B cell (primary cell): ENCODE data around the gene RPL32. TPM values are rescaled to one million over a fixed set of nuclear protein-coding genes. Genes with fewer than 3 reads are reported as not detected.

Experiments
- ATAC-seq: fragments of 200-7000 bp; cut with Tn5 transposase; one replicate; pipeline ENCODE4 v1.10.0; 2021; ENCODE audit warnings: low read depth, mild to moderate bottlenecking, moderate number of reproducible peaks, moderate library complexity
- CTCF ChIA-PET: fragments of 350-600 bp; sonication (Branson Sonifier 250); formaldehyde crosslinking; loops from one replicate; lab custom pipeline; 2021; ENCODE audit warnings: antibody characterized with exemption, inconsistent platforms; lab: Charles Lee
- POLR2A ChIA-PET: fragments of 350-600 bp; sonication (Branson Sonifier 250); formaldehyde crosslinking; loops from one replicate; lab custom pipeline; 2021; ENCODE audit warnings: antibody characterized with exemption; lab: Charles Lee
- DNase-seq: peaks from one replicate; pipeline ENCODE4 v3.0.0; 2013
- H2AFZ ChIP-seq: 2 replicates; pipeline ENCODE4 v1.6.1; 2012; ENCODE audit warnings: mild to moderate bottlenecking, low read depth, low read length; ENCODE audit not compliant: insufficient read depth, poor library complexity, severe bottlenecking
- H3K27ac ChIP-seq, 2 donors: 1 replicate in 1 of 2; 2 replicates in 1 of 2; pipeline ENCODE4 v1.5.1; 2012 to 2013; ENCODE audit warnings: low read length in 2 of 2, mild to moderate bottlenecking in 2 of 2, moderate library complexity in 1 of 2
- H3K27me3 ChIP-seq, 4 experiments: fragments of 200-600 bp in 1 of 4; sonication (generic) in 1 of 4; replicated peaks in 1 of 4; 1 replicate in 2 of 4; 2 replicates in 2 of 4; pipeline versions ENCODE4 v1.6.1 to v1.7.0; 2013 to 2016; ENCODE audit warnings: low read length in 3 of 4, mild to moderate bottlenecking in 2 of 4, mixed read lengths in 1 of 4, moderate library complexity in 1 of 4; ENCODE audit not compliant: insufficient read depth in 4 of 4, control insufficient read depth in 3 of 4; ENCODE audit errors: control extremely low read depth in 1 of 4
- H3K36me3 ChIP-seq, 2 experiments: replicated peaks in 1 of 2; 1 replicate in 1 of 2; 2 replicates in 1 of 2; pipeline versions ENCODE4 v1.6.1 to v1.7.1; 2013; ENCODE audit warnings: low read length in 1 of 2; ENCODE audit not compliant: insufficient read depth in 2 of 2, control insufficient read depth in 1 of 2; ENCODE audit errors: control extremely low read depth in 1 of 2, extremely low read depth in 1 of 2
- H3K4me1 ChIP-seq, 2 donors: fragments of 200-600 bp in 1 of 2; sonication (generic) in 1 of 2; 1 replicate in 1 of 2; 2 replicates in 1 of 2; pipeline versions ENCODE4 v1.5.1 to v1.6.1; 2013 to 2017; ENCODE audit warnings: low read length in 2 of 2; ENCODE audit not compliant: control insufficient read depth in 2 of 2, insufficient read depth in 2 of 2
- H3K4me2 ChIP-seq: replicated peaks from 2 replicates; pipeline ENCODE3; 2012; ENCODE audit warnings: mild to moderate bottlenecking, low read depth, low read length; ENCODE audit not compliant: poor library complexity, severe bottlenecking
- H3K4me3 ChIP-seq, 5 experiments: fragments of 200-600 bp in 1 of 5; sonication (generic) in 1 of 5; 1 replicate in 3 of 5; 2 replicates in 2 of 5; pipeline versions ENCODE4 v1.5.1 to v1.7.0; 2011 to 2016; ENCODE audit warnings: low read length in 4 of 5, mild to moderate bottlenecking in 4 of 5, low read depth in 2 of 5, control low read depth in 1 of 5, moderate library complexity in 1 of 5; ENCODE audit not compliant: insufficient read depth in 1 of 5; ENCODE audit errors: control extremely low read depth in 1 of 5, extremely low read depth in 1 of 5
- H3K79me2 ChIP-seq: fragments of 200-600 bp; sonication (generic); one replicate; pipeline ENCODE4 v1.6.0; 2016; ENCODE audit warnings: low read length; ENCODE audit not compliant: control insufficient read depth, insufficient read depth
- H3K9ac ChIP-seq: fragments of 200-600 bp; sonication (generic); 2 replicates; pipeline ENCODE4 v1.6.1; 2017; ENCODE audit warnings: mild to moderate bottlenecking, low read length, moderate library complexity
- H3K9me3 ChIP-seq, 3 donors: one replicate each; pipeline versions ENCODE4 v1.6.1 to v1.7.1; 2013; ENCODE audit warnings: low read length in 2 of 3; ENCODE audit not compliant: control insufficient read depth in 2 of 3, insufficient read depth in 1 of 3; ENCODE audit errors: control extremely low read depth in 1 of 3
- H4K20me1 ChIP-seq: 2 replicates; pipeline ENCODE4 v1.6.0; 2012; ENCODE audit warnings: mild to moderate bottlenecking, low read length; ENCODE audit not compliant: insufficient read depth, control insufficient read depth, poor library complexity, severe bottlenecking
- H3K27ac Mint-ChIP-seq: one replicate; pipeline ENCODE4 v1.8.0; 2021; ENCODE audit warnings: mixed read lengths
- H3K27me3 Mint-ChIP-seq: one replicate; pipeline ENCODE4 v1.8.0; 2021; ENCODE audit warnings: mixed read lengths
- H3K4me1 Mint-ChIP-seq: one replicate; pipeline ENCODE4 v1.8.0; 2021; ENCODE audit warnings: mixed read lengths
- H3K4me3 Mint-ChIP-seq: one replicate; pipeline ENCODE4 v1.8.0; 2021; ENCODE audit warnings: mixed read lengths
- H3K9me3 Mint-ChIP-seq: one replicate; pipeline ENCODE4 v1.8.0; 2022; ENCODE audit warnings: mixed read lengths; ENCODE audit not compliant: insufficient read depth
- EZH2 ChIP-seq: IDR thresholded peaks from 2 replicates; pipeline ENCODE4 v1.6.1; 2012; ENCODE audit warnings: borderline replicate concordance, low read depth, mild to moderate bottlenecking, moderate library complexity, low read length; ENCODE audit not compliant: insufficient read depth, poor library complexity, severe bottlenecking
- WGBS: methylation state at CpG from one replicate; pipeline ENCODE4 v1.1.5; 2013; ENCODE audit warnings: missing lambda C conversion rate; ENCODE audit not compliant: insufficient coverage; 5-methylcytosine and 5-hydroxymethylcytosine counted together
- intact Hi-C: fragments of 100-400 bp; cut with micrococcal nuclease; formaldehyde crosslinking; loops from one replicate; pipeline ENCODE4 v1.10.0; 2022
- polyA plus RNA-seq: library from polyadenylated mRNA; depleted of rRNA; stranded (reverse); fragments of >200 nt; gene quantifications from 2 replicates; pipeline ENCODE4 v1.2.3, GENCODE V29; 2012
- total RNA-seq, 2 donors: library from RNA; stranded (reverse); fragments of 120-200 nt in 1 of 2; gene quantifications; 1 replicate in 1 of 2; 2 replicates in 1 of 2; pipeline versions ENCODE4 v1.2.3 to v1.2.4, GENCODE V29; 2013 to 2022
- TF ChIP-seq, protein P1 (sequence below): fragments of 200-600 bp; IDR thresholded peaks from one replicate; pipeline ENCODE4 v1.8.0; 2022; ENCODE audit warnings: antibody characterized with exemption, mild to moderate bottlenecking

RPL32 gene
- total and polyA plus RNA-seq, 2 donors (not counting 1 experiment from before 2014, with no cell fraction given), result 2,160 to 2,756 TPM

DNA sequence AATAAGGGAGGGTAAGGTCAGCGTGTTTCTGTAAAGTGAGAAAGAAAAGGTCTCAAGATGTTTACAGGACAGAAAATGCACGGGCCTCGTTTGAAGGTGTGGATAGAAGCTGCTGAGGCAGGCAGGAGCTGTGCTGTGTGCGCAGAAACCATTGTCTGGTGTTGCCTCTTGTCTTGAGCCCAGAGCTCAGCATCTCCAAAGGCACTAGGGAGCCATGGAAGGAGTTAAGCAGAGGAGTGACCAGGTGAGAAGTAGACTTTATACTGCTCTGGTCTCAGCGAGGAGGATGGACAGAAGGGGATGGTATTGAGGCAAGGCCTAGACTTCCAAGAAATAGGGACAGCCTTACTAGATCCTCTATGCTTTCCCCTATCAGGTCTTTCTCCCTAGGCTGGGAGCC lies 31.9 kb downstream of the RPL32 start:
- Histone ChIP-seq H3K4me1 (peaks cover 7 to 14% of the 10 kb centered on the region in 2 donors), H4K20me1 (no peaks in the 10 kb centered on the region), H3K9me3 (no peaks in the 10 kb centered on the region), H3K36me3 (no peaks in the 10 kb centered on the region), H2AFZ (peak overlapping the region; percentile 74), H3K27ac (no peak overlapping the region), H3K79me2 (no peaks in the 10 kb centered on the region), H3K4me3 (peak overlapping the region in 1 of 5 experiments; percentile 63), H3K4me2 (peak overlapping the region; percentile 76), H3K27me3 (no peaks in the 10 kb centered on the region), H3K9ac (no peak overlapping the region)
- intact Hi-C loops, result no loop called here
- no peaks in the 10 kb centered on the region for H3K9me3 Mint-ChIP-seq
- peaks cover 2% of the 10 kb centered on the region for H3K27me3 Mint-ChIP-seq
- WGBS, result 95% methylated on average over 4 of the region's 5 CpGs
- no peak overlapping the region for H3K27ac Mint-ChIP-seq
- peak overlapping the region; percentile 81 for H3K4me3 Mint-ChIP-seq
- POLR2A ChIA-PET, result interaction anchor here (1.2 to 1.3 kb wide), 2 partner anchors 14 to 146 kb away, joined by 3 to 6 read pairs; partner anchors contain the start of gene RAF1
- TF ChIP-seq, protein P1, sequence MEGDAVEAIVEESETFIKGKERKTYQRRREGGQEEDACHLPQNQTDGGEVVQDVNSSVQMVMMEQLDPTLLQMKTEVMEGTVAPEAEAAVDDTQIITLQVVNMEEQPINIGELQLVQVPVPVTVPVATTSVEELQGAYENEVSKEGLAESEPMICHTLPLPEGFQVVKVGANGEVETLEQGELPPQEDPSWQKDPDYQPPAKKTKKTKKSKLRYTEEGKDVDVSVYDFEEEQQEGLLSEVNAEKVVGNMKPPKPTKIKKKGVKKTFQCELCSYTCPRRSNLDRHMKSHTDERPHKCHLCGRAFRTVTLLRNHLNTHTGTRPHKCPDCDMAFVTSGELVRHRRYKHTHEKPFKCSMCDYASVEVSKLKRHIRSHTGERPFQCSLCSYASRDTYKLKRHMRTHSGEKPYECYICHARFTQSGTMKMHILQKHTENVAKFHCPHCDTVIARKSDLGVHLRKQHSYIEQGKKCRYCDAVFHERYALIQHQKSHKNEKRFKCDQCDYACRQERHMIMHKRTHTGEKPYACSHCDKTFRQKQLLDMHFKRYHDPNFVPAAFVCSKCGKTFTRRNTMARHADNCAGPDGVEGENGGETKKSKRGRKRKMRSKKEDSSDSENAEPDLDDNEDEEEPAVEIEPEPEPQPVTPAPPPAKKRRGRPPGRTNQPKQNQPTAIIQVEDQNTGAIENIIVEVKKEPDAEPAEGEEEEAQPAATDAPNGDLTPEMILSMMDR, result no peak
- TF ChIP-seq EZH2, result no peak
- H3K4me1 Mint-ChIP-seq, result peaks cover 8% of the 10 kb centered on the region
- CTCF ChIA-PET, result interaction anchor here (0.6 to 2.6 kb wide), 15 partner anchors 10 to 264 kb away, joined by 3 to 26 read pairs (median 5); partner anchors contain the start of genes CAND2, IQSEC1 and RPL32
- DNase-seq (no peak), ATAC-seq (no peak)

DNA sequence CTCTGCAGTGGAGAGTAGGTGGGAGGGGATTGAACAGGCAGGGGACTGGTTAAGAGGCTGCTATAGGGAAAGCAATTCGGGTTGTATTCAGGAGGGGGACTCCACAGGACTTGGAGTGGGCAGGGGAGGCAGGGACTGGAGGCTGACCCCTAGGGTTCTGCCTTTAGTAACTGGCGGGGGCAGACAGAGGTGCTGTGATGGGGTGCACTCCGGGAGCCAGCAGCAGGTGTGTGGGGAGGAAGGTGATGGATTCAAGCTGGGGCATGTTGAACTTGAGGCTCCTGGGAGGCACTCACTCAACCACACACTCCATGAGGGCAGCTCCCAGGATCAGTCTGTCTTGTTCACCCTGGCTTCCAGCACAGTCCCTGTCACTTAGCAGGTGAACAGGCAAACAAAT lies 32.4 kb downstream of the RPL32 start:
- TF ChIP-seq, protein P1, result no peak
- TF ChIP-seq EZH2, result no peak
- Histone ChIP-seq H3K9ac (no peak overlapping the region), H4K20me1 (no peaks in the 10 kb centered on the region), H2AFZ (no peak overlapping the region), H3K27me3 (no peaks in the 10 kb centered on the region), H3K9me3 (no peaks in the 10 kb centered on the region), H3K36me3 (no peaks in the 10 kb centered on the region), H3K27ac (no peak overlapping the region), H3K4me2 (no peak overlapping the region), H3K4me1 (peaks cover 7 to 14% of the 10 kb centered on the region in 2 donors), H3K79me2 (no peaks in the 10 kb centered on the region), H3K4me3 (no peak overlapping the region)
- H3K9me3 Mint-ChIP-seq, result no peaks in the 10 kb centered on the region
- no peak overlapping the region for H3K27ac Mint-ChIP-seq
- H3K4me3 Mint-ChIP-seq, result peak overlapping the region; percentile 81
- ChIA-PET POLR2A (no interaction called here), CTCF (interaction anchor here (1.6 to 2.6 kb wide), 3 partner anchors 12 to 102 kb away, joined by 3 to 24 read pairs (median 17); partner anchors contain the start of gene CAND2)
- 100% methylated on average over 1 of the region's 3 CpGs for WGBS
- peaks cover 8% of the 10 kb centered on the region for H3K4me1 Mint-ChIP-seq
- intact Hi-C loops, result no loop called here
- DNase-seq (no peak), ATAC-seq (no peak)
- H3K27me3 Mint-ChIP-seq, result peaks cover 3% of the 10 kb centered on the region
